ENCODE results near the gene PATE4.

GRCh38 chr11:125872138-125872491, 39.0 kb downstream of the PATE4 start:
- TF ChIP-seq EZH2phosphoT487 (IDR thresholded peaks at IDR 0.05; ENCODE audit: low read length), result no peak
- TF ChIP-seq EZH2 (optimal IDR thresholded peaks at IDR 0.05; ENCODE audit: low read depth, low read length), result no peak
- TF ChIP-seq, protein P1, sequence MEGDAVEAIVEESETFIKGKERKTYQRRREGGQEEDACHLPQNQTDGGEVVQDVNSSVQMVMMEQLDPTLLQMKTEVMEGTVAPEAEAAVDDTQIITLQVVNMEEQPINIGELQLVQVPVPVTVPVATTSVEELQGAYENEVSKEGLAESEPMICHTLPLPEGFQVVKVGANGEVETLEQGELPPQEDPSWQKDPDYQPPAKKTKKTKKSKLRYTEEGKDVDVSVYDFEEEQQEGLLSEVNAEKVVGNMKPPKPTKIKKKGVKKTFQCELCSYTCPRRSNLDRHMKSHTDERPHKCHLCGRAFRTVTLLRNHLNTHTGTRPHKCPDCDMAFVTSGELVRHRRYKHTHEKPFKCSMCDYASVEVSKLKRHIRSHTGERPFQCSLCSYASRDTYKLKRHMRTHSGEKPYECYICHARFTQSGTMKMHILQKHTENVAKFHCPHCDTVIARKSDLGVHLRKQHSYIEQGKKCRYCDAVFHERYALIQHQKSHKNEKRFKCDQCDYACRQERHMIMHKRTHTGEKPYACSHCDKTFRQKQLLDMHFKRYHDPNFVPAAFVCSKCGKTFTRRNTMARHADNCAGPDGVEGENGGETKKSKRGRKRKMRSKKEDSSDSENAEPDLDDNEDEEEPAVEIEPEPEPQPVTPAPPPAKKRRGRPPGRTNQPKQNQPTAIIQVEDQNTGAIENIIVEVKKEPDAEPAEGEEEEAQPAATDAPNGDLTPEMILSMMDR (IDR thresholded peaks at IDR 0.05; ENCODE audit: low read length), result no peak

Data from MM.1S (cell line).